SK-N-SH treated with all-trans-retinoic acid at 6 μM for 48 hours (cell line): ENCODE results near the gene PSME1.

Experiments
- ATAC-seq: fragments of 200-7000 bp; cut with Tn5 transposase; 3 replicates; pipeline ENCODE4 v1.9.1; 2020; ENCODE audit warnings: mild to moderate bottlenecking, moderate library complexity
- ARNTL ChIP-seq: fragments of 450-650 bp; formaldehyde crosslinking; IDR thresholded peaks from 2 replicates; pipeline ENCODE4 v1.5.0; 2020; ENCODE audit warnings: low read depth, mild to moderate bottlenecking, moderate library complexity, borderline replicate concordance
- BACH2 ChIP-seq: fragments of 250-450 bp; sonication (Bioruptor Pico); IDR thresholded peaks from 2 replicates; pipeline ENCODE4 v1.9.0; 2021; ENCODE audit warnings: mild to moderate bottlenecking, borderline replicate concordance
- CREB5 ChIP-seq: fragments of 250-450 bp; sonication (Bioruptor Pico); IDR thresholded peaks from 2 replicates; pipeline ENCODE4 v1.5.1; 2020; ENCODE audit warnings: low read depth, mild to moderate bottlenecking, moderate library complexity
- CSDC2 ChIP-seq: fragments of 250-450 bp; sonication (Bioruptor Pico); IDR thresholded peaks from 2 replicates; pipeline ENCODE4 v1.5.0; 2020; ENCODE audit warnings: mild to moderate bottlenecking, moderate library complexity
- CSRNP3 ChIP-seq: fragments of 250-450 bp; sonication (Bioruptor Pico); IDR thresholded peaks from 2 replicates; pipeline ENCODE4 v1.5.1; 2021; ENCODE audit warnings: mild to moderate bottlenecking, moderate library complexity
- ESRRG ChIP-seq: fragments of 250-450 bp; sonication (Bioruptor Pico); IDR thresholded peaks from 2 replicates; pipeline ENCODE4 v1.6.1; 2021; ENCODE audit warnings: mild to moderate bottlenecking
- GLIS3 ChIP-seq: fragments of 250-450 bp; sonication (Bioruptor Pico); IDR thresholded peaks from 2 replicates; pipeline ENCODE4 v1.5.0; 2020; ENCODE audit warnings: mild to moderate bottlenecking, moderate library complexity
- ISL1 ChIP-seq: fragments of 250-450 bp; sonication (Bioruptor Pico); IDR thresholded peaks from 2 replicates; pipeline ENCODE4 v2.1.2; 2022; ENCODE audit warnings: mild to moderate bottlenecking, moderate library complexity
- OSR1 ChIP-seq: fragments of 250-450 bp; sonication (Bioruptor Pico); IDR thresholded peaks from 2 replicates; pipeline ENCODE4 v1.8.0; 2022; ENCODE audit warnings: moderate library complexity, mild to moderate bottlenecking, inconsistent platforms
- PATZ1 ChIP-seq: fragments of 250-450 bp; sonication (Bioruptor Pico); IDR thresholded peaks from 2 replicates; pipeline ENCODE4 v1.8.0; 2020; ENCODE audit warnings: mild to moderate bottlenecking, moderate library complexity, borderline replicate concordance
- PPARA ChIP-seq: fragments of 250-450 bp; sonication (Bioruptor Pico); IDR thresholded peaks from 2 replicates; pipeline ENCODE4 v1.5.0; 2020; ENCODE audit warnings: mild to moderate bottlenecking, borderline replicate concordance
- RARB ChIP-seq: fragments of 250-450 bp; sonication (Bioruptor Pico); IDR thresholded peaks from 2 replicates; pipeline ENCODE4 v1.8.0; 2021; ENCODE audit warnings: mild to moderate bottlenecking, moderate library complexity
- SNAI2 ChIP-seq: fragments of 250-450 bp; sonication (Bioruptor Pico); IDR thresholded peaks from 2 replicates; pipeline ENCODE4 v1.5.0; 2020; ENCODE audit warnings: mild to moderate bottlenecking, moderate library complexity
- TCF4 ChIP-seq: fragments of 250-450 bp; sonication (Bioruptor Pico); IDR thresholded peaks from 2 replicates; pipeline ENCODE4 v1.8.0; 2021; ENCODE audit warnings: mild to moderate bottlenecking, moderate library complexity, borderline replicate concordance
- TOX ChIP-seq: fragments of 250-450 bp; sonication (Bioruptor Pico); IDR thresholded peaks from 2 replicates; pipeline ENCODE4 v1.8.0; 2021; ENCODE audit warnings: mild to moderate bottlenecking, moderate library complexity, borderline replicate concordance
- TSHZ2 ChIP-seq: fragments of 250-450 bp; sonication (Bioruptor Pico); IDR thresholded peaks from 2 replicates; pipeline ENCODE4 v1.5.0; 2020; ENCODE audit warnings: mild to moderate bottlenecking, moderate library complexity
- ZC3H10 ChIP-seq: fragments of 250-450 bp; sonication (Bioruptor Pico); IDR thresholded peaks from 2 replicates; pipeline ENCODE4 v1.5.1; 2021; ENCODE audit warnings: mild to moderate bottlenecking, moderate library complexity
- ZFP3 ChIP-seq: fragments of 250-450 bp; sonication (Bioruptor Pico); IDR thresholded peaks from 2 replicates; pipeline ENCODE4 v1.5.0; 2020; ENCODE audit warnings: mild to moderate bottlenecking, moderate library complexity
- ZFP30 ChIP-seq: fragments of 450-650 bp; formaldehyde crosslinking; IDR thresholded peaks from 2 replicates; pipeline ENCODE4 v1.5.0; 2022; ENCODE audit warnings: mild to moderate bottlenecking, moderate library complexity
- ZNF70 ChIP-seq: fragments of 450-650 bp; formaldehyde crosslinking; IDR thresholded peaks from 2 replicates; pipeline ENCODE4 v1.5.0; 2020; ENCODE audit warnings: mild to moderate bottlenecking, moderate library complexity
- ZNF8 ChIP-seq: fragments of 450-650 bp; formaldehyde crosslinking; IDR thresholded peaks from 2 replicates; pipeline ENCODE4 v1.5.0; 2020; ENCODE audit warnings: mild to moderate bottlenecking, moderate library complexity

Gene PSME1

GRCh38 chr14:24150567-24150966 lies 14.6 kb downstream of the PSME1 start (continued):
- TF ChIP-seq PATZ1 (CRISPR knock-in tag) = no peak
- no peak for TF ChIP-seq PPARA (CRISPR knock-in tag)
- TF ChIP-seq CSDC2 (CRISPR knock-in tag) = no peak
- no peak for TF ChIP-seq TCF4
- no peak for TF ChIP-seq ESRRG (CRISPR knock-in tag)
- no peak for TF ChIP-seq GLIS3 (CRISPR knock-in tag)
- TF ChIP-seq RARB (CRISPR knock-in tag) = no peak
- TF ChIP-seq TOX = no peak
- no peak for TF ChIP-seq BACH2 (CRISPR knock-in tag)
- no peak for TF ChIP-seq ISL1 (CRISPR knock-in tag)

- no peak for ATAC-seq
- TF ChIP-seq SNAI2 (CRISPR knock-in tag) (no peak), CREB5 (CRISPR knock-in tag) (no peak), ISL1 (CRISPR knock-in tag) (no peak), ZC3H10 (CRISPR knock-in tag) (no peak), OSR1 (no peak), ZNF70 (no peak), GLIS3 (CRISPR knock-in tag) (no peak), TOX (no peak), ZNF8 (CRISPR knock-in tag) (no peak), ESRRG (CRISPR knock-in tag) (no peak), ARNTL (CRISPR knock-in tag) (no peak), BACH2 (CRISPR knock-in tag) (no peak)
Measured at GRCh38 chr14:24150993-24151392, 15.0 kb downstream of the PSME1 start.

- no peak for ATAC-seq
- TF ChIP-seq GLIS3 (CRISPR knock-in tag) (no peak), ZFP30 (CRISPR knock-in tag) (no peak), ISL1 (CRISPR knock-in tag) (no peak), BACH2 (CRISPR knock-in tag) (no peak), ESRRG (CRISPR knock-in tag) (no peak), ZNF70 (no peak), PATZ1 (CRISPR knock-in tag) (no peak), ZC3H10 (CRISPR knock-in tag) (no peak), CSRNP3 (CRISPR knock-in tag) (no peak)
Measured at GRCh38 chr14:24151404-24152080, 15.5 kb downstream of the PSME1 start.

GRCh38 chr14:24155100-24155499 lies 19.1 kb downstream of the PSME1 start:
- ATAC-seq = no peak
- TF ChIP-seq TCF4 (no peak), ZFP30 (CRISPR knock-in tag) (no peak), CSDC2 (CRISPR knock-in tag) (no peak), SNAI2 (CRISPR knock-in tag) (no peak), RARB (CRISPR knock-in tag) (no peak), TSHZ2 (no peak), ZNF8 (CRISPR knock-in tag) (no peak), ZFP3 (CRISPR knock-in tag) (no peak)
